Skin epidermis (tissue), 12 donors: Measurements from ENCODE around the gene JAM3.

ENCODE experiments used
- H3K27ac ChIP-seq, 21 experiments: fragments of 200-600 bp; sonication (generic) in 11 of 21; one replicate each; pipeline ENCODE4 v1.5.0; 2020; ENCODE audit warnings: mild to moderate bottlenecking in 3 of 21, inconsistent platforms in 2 of 21, moderate library complexity in 2 of 21
- H3K4me3 ChIP-seq, 7 experiments: fragments of 200-600 bp; sonication (generic) in 2 of 7; one replicate each; pipeline ENCODE4 v1.5.0; 2020; ENCODE audit warnings: inconsistent platforms in 2 of 7, mild to moderate bottlenecking in 2 of 7, moderate library complexity in 1 of 7

JAM3 gene

GRCh38 chr11:134132808-134133207 lies 63.9 kb downstream of the JAM3 start:
- H3K4me3 ChIP-seq, result no peak overlapping the region
- H3K27ac ChIP-seq, result no peak overlapping the region

- H3K27ac ChIP-seq, result no peak overlapping the region
- H3K4me3 ChIP-seq, result no peak overlapping the region
Observed at GRCh38 chr11:134134167-134134566, 65.3 kb downstream of the JAM3 start.

GRCh38 chr11:134138376-134138775 lies 69.5 kb downstream of the JAM3 start:
- Histone ChIP-seq H3K27ac (no peak overlapping the region), H3K4me3 (no peak overlapping the region)

GRCh38 chr11:134139303-134139872 lies 70.5 kb downstream of the JAM3 start:
- no peak overlapping the region for H3K4me3 ChIP-seq
- peak overlapping the region in 2 of 21 experiments; percentile 20 to 30 for H3K27ac ChIP-seq

DNA sequence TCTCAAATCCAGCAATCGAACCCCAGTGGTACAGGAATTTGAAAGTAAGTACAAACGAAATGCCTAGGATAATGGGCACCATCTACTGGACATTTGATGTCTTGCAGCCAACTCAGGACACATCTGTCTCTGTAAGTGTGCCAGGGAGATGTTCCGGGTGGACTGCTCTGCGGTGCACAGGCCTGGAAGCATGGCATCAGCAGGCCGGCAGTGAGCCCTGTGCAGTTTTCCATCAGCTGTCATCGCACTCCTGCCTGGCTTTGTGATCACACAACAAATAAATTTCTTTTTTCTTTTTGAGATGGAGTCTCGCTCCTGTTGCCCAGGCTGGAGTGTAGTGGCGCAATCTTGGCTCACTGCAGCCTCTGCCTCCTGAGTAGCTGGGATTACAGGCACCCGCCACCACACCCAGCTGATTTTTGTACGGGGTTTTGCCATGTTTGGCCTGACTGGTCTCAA lies 71.0 kb downstream of the JAM3 start:
- Histone ChIP-seq H3K27ac (peak overlapping the region in 2 of 21 experiments; percentile 20 to 30), H3K4me3 (no peak overlapping the region)

DNA sequence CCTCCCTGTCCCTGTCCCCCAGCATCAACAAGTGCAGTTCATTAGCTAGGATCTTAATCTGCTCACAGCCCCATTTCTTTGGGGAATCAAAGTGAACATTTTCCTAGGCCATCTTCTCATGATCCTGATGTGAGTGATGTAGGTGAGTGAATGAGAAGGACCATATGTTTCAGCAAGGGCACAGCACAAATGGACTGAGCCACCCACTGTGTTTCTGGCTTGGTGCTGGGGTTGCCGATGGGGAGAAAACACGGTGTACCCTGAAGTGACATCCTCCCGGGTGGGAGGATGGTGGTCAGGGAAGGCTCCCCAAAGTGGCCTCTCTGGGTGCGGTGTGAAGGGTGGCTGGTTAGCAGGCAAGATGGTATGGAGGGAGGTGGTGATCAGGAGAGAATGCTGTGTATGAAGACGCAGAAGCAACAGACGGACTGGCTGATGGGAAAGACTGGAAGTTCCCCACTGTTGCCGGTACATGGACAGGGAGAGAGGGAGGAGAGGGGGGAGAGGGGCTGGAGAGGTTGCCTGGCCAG lies 72.2 kb downstream of the JAM3 start:
- H3K4me3 ChIP-seq, result no peak overlapping the region
- H3K27ac ChIP-seq, result no peak overlapping the region

DNA sequence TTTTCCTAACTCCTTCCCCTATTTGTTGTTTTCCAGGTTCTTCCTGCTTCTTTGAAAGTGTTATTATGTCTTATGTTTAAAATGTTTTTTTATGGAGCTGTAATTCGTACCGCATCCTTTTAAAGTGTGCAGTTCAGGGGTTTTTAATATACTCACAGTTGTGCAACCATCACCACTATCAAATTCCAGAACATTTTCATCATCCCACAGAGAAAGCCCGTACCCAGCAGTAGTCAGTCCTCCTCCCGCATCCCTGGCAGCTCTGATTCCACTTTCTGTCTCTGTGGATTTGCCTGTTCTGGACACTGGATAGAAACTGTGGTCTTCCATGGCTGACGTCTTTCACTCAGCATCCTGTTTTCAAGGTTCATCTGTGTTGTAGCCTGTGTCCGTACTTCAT lies 73.7 kb downstream of the JAM3 start:
- no peak overlapping the region for H3K4me3 ChIP-seq
- H3K27ac ChIP-seq, result no peak overlapping the region

- no peak overlapping the region for H3K27ac ChIP-seq
- H3K4me3 ChIP-seq, result no peak overlapping the region
Observed at GRCh38 chr11:134143801-134144200, 74.9 kb downstream of the JAM3 start.

DNA sequence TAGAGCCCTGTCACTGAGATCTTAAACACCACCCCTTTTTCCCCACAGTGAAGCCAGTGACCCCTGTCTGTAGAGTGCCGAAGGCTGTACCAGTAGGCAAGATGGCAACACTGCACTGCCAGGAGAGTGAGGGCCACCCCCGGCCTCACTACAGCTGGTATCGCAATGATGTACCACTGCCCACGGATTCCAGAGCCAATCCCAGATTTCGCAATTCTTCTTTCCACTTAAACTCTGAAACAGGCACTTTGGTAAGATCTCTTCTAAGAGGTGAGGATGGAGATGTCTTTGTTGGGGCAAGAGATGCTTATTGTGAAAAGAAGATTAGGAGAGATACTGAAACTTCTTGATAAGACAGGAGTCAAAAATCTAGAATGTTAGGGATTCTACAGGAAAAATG lies 75.9 kb downstream of the JAM3 start:
- no peak overlapping the region for H3K27ac ChIP-seq

GRCh38 chr11:134145715-134146114 lies 76.8 kb downstream of the JAM3 start:
- Histone ChIP-seq H3K4me3 (no peak overlapping the region), H3K27ac (no peak overlapping the region)

More for the DNA sequence above, 75.9 kb downstream of the JAM3 start:
- H3K4me3 ChIP-seq, result no peak overlapping the region

DNA sequence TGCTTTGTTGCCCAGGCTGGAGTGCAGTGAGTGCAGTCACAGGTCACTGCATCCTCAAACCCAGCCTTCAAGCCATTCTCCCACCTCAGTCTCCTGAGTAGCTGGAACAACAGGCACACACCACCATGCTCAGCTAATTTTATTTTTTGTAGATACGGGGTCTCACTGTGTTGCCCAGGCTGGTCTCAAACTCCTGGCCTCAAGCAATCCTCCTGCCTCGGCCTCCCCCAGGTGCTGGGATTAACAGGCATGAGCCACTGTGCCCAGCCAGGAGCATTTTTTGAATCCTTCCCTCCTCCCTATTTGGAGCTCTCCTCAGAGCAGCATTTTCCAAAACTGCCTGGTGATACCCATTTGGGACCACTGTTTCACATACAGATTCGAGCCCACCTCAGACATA lies 77.7 kb downstream of the JAM3 start:
- Histone ChIP-seq H3K27ac (no peak overlapping the region), H3K4me3 (no peak overlapping the region)

DNA sequence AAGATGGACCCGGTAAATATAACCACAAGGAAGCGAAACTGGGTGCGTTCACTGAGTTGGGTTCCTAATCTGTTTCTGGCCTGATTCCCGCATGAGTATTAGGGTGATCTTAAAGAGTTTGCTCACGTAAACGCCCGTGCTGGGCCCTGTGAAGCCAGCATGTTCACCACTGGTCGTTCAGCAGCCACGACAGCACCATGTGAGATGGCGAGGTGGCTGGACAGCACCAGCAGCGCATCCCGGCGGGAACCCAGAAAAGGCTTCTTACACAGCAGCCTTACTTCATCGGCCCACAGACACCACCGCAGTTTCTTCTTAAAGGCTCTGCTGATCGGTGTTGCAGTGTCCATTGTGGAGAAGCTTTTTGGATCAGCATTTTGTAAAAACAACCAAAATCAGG lies 80.5 kb downstream of the JAM3 start:
- no peak overlapping the region for H3K27ac ChIP-seq
- H3K4me3 ChIP-seq, result no peak overlapping the region

GRCh38 chr11:134150195-134150903 lies 81.5 kb downstream of the JAM3 start:
- H3K27ac ChIP-seq, result no peak overlapping the region
- no peak overlapping the region for H3K4me3 ChIP-seq

GRCh38 chr11:134151083-134151747 lies 82.3 kb downstream of the JAM3 start:
- no peak overlapping the region for H3K4me3 ChIP-seq
- no peak overlapping the region for H3K27ac ChIP-seq

DNA sequence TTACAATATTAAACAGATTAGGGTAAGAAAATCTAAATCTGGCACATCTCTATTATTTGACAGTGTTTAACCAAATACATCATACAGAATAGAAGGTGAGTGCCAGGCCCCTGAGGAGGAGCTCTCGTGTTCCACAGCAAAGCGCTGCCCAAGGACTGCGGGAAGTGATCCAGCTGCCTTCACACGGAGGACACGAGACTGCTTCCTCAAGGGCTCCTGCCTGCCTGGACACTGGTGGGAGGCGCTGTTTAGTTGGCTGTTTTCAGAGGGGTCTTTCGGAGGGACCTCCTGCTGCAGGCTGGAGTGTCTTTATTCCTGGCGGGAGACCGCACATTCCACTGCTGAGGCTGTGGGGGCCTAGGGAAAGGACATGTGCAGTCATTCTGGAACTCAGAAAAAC lies 83.8 kb downstream of the JAM3 start:
- no peak overlapping the region for H3K27ac ChIP-seq

DNA sequence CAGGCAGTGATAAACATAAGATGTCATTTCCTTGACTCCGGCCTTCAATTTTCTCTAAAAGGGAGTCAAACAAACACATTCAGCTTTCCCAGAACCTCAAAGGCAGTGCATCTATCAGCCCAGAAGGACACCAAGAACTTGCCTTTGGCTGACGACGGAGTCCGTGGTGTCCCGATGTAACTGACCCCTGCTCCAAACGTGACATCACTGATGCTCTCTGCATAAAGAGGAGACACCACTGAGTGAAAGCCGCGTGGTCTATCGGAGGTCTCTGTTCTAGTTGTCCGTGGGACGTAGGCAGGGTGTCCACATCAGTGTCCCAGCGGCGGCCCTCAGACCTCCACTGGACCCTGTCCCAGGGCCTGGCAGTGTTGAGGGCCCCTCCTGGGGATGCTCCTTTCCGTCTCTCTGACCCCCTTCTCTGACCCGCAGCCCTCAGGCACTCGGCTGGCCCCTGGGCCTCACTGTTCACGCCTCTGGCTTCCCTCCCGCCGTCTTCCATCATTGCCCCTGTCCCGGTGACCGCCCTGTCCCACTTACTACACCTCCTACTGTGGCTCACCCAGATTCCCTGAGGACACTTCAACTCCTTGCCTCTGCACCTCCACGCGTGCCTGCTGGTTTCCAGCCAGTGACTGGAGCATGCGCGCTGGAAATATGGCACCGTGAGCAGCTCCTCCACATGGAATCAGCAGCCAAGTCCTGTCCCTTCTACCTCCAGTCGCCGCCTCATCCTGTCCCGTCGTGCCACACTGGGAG lies 84.5 kb downstream of the JAM3 start:
- H3K4me3 ChIP-seq, result no peak overlapping the region
- H3K27ac ChIP-seq, result no peak overlapping the region

More for the DNA sequence above, 83.8 kb downstream of the JAM3 start:
- no peak overlapping the region for H3K4me3 ChIP-seq

DNA sequence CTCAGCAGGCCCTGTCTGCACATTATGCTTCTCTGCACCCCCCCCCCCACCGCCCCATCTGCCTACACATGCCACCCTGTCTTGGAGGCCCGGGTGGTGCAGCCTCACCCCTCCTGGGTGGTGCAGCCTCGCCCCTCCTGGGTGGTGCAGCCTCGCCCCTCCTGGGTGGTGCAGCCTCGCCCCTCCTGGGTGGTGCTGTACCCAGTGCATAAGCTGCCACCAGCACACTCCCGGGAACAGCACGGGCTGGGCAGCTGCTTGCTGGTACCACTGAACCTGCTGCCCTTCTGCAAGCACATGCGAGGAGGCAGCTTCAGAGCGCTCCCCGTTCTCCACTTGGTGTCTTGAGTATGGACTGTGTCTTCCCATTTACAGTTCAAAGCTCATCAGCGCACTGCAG lies 85.6 kb downstream of the JAM3 start:
- no peak overlapping the region for H3K4me3 ChIP-seq
- H3K27ac ChIP-seq, result no peak overlapping the region

DNA sequence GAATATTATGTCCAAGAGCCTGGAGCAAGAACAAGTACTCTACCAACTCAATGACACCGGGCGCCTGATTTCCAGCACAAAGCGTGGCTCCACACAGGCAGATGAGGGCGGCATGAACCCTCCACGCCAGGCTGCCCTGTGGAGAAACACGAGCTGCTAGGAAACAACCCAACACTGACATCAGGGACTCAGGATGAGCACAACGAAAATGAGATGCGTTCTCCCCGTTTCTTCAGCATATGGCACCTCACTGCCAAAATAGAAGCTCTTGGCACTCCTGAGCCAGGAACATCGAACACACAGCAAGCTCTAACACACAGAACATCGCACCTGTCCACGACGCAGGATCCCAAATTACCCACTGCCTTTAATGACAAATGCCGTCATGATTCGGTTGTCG lies 86.6 kb downstream of the JAM3 start:
- Histone ChIP-seq H3K4me3 (no peak overlapping the region), H3K27ac (no peak overlapping the region)

GRCh38 chr11:134155946-134156865 lies 87.3 kb downstream of the JAM3 start:
- no peak overlapping the region for H3K27ac ChIP-seq
- no peak overlapping the region for H3K4me3 ChIP-seq
